ENCODE results near the gene PARP8. TPM values are rescaled to one million over a fixed set of nuclear protein-coding genes. Genes with fewer than 3 reads are reported as not detected.

Gene PARP8
- total and polyA plus RNA-seq, 9 of the 15 experiments (the other 6 are each of a cell fraction or from before 2014, with no cell fraction given), result 0.03 to 0.31 TPM; not detected in 7

DNA sequence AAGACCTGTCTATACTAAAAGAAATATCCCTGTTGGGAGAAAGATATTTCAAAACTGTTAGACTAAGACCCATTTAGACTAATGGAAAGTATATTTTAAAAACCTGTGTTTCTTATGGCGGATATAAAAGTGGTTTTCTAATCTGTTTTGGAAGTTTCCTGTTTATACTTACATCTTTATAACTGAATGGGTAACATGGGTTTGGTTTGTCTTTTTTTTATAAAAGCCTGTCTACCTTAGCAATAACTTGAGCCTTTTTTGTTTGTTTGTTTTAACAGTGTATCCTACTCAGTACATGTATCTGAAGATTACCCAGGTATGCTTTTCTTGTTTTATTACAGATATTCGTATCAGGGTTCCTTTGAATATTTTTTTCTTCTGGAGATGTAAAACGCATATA lies 83.4 kb downstream of the PARP8 start:
- Histone ChIP-seq H3K27ac (ENCODE audit: extremely low read depth, low read depth, low read length) (no peak overlapping the region), H3K4me2 (ENCODE audit: insufficient read depth, low read length) (no peak overlapping the region), H3K9ac (ENCODE audit: insufficient read depth in 1 of 2, low read depth in 2 of 2, low read length in 2 of 2) (no peak overlapping the region), H3K79me2 (ENCODE audit: control insufficient read depth, insufficient read depth, low read length) (no peaks in the 10 kb centered on the region), H3K4me3 (no peak overlapping the region), H3K36me3 (ENCODE audit: control insufficient read depth, insufficient read depth, low read length) (no peaks in the 10 kb centered on the region), H2AFZ (ENCODE audit: low read depth, low read length) (no peak overlapping the region), H3K4me1 (replicated peaks in 1 of 2; ENCODE audit: control insufficient read depth in 2 of 2, insufficient read depth in 2 of 2, low read length in 2 of 2) (no peaks in the 10 kb centered on the region), H4K20me1 (replicated peaks; ENCODE audit: control insufficient read depth, insufficient read depth, low read length) (no peaks in the 10 kb centered on the region), H3K27me3 (ENCODE audit: control insufficient read depth in 2 of 2, insufficient read depth in 2 of 2, low read length in 2 of 2) (no peaks in the 10 kb centered on the region), H3K9me3 (replicated peaks; ENCODE audit: control insufficient read depth, insufficient read depth, low read depth, low read length) (no peaks in the 10 kb centered on the region), H3K9me1 (ENCODE audit: control insufficient read depth, insufficient read depth, low read length) (no peaks in the 10 kb centered on the region)
- in situ Hi-C loops (cut with MboI) (no loop called here), intact Hi-C loops (cut with micrococcal nuclease) (no loop called here)
- BruUV-seq (replicated peaks), result no TSS peak
- DNase-seq (ENCODE audit: extremely low read depth in 1 of 4, low spot score in 3 of 4) (no peak), FAIRE-seq (peak; percentile 42), ATAC-seq (no peak)
- TF ChIP-seq, protein P1, sequence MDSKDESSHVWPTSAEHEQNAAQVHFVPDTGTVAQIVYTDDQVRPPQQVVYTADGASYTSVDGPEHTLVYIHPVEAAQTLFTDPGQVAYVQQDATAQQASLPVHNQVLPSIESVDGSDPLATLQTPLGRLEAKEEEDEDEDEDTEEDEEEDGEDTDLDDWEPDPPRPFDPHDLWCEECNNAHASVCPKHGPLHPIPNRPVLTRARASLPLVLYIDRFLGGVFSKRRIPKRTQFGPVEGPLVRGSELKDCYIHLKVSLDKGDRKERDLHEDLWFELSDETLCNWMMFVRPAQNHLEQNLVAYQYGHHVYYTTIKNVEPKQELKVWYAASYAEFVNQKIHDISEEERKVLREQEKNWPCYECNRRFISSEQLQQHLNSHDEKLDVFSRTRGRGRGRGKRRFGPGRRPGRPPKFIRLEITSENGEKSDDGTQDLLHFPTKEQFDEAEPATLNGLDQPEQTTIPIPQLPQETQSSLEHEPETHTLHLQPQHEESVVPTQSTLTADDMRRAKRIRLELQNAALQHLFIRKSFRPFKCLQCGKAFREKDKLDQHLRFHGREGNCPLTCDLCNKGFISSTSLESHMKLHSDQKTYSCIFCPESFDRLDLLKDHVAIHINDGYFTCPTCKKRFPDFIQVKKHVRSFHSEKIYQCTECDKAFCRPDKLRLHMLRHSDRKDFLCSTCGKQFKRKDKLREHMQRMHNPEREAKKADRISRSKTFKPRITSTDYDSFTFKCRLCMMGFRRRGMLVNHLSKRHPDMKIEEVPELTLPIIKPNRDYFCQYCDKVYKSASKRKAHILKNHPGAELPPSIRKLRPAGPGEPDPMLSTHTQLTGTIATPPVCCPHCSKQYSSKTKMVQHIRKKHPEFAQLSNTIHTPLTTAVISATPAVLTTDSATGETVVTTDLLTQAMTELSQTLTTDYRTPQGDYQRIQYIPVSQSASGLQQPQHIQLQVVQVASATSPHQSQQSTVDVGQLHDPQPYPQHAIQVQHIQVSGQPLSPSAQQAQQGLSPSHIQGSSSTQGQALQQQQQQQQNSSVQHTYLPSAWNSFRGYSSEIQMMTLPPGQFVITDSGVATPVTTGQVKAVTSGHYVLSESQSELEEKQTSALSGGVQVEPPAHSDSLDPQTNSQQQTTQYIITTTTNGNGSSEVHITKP (IDR thresholded peaks at IDR 0.05; ENCODE audit: partially characterized antibody), result no peak
- TF ChIP-seq NR4A1 (CRISPR knock-in tag; IDR thresholded peaks at IDR 0.05) (no peak), NR4A1 (tag; IDR thresholded peaks at IDR 0.05) (no peak), GTF2E2 (tag; IDR thresholded peaks at IDR 0.05) (no peak), PHF8 (IDR thresholded peaks at IDR 0.05; ENCODE audit: borderline replicate concordance, low read length) (no peak)
- TF ChIP-seq, protein P2, sequence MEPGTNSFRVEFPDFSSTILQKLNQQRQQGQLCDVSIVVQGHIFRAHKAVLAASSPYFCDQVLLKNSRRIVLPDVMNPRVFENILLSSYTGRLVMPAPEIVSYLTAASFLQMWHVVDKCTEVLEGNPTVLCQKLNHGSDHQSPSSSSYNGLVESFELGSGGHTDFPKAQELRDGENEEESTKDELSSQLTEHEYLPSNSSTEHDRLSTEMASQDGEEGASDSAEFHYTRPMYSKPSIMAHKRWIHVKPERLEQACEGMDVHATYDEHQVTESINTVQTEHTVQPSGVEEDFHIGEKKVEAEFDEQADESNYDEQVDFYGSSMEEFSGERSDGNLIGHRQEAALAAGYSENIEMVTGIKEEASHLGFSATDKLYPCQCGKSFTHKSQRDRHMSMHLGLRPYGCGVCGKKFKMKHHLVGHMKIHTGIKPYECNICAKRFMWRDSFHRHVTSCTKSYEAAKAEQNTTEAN (CRISPR knock-in tag; IDR thresholded peaks at IDR 0.05), result no peak
- ChIA-PET CTCF (ENCODE audit: low intra/inter-chr PET ratio) (no interaction called here), POLR2A (no interaction called here)
- WGBS (ENCODE audit: insufficient coverage, low coverage, missing lambda C conversion rate), result 1% methylated on average over 3 of the region's 3 CpGs
